ENCODE measurements around the gene PSMA1.

DNA sequence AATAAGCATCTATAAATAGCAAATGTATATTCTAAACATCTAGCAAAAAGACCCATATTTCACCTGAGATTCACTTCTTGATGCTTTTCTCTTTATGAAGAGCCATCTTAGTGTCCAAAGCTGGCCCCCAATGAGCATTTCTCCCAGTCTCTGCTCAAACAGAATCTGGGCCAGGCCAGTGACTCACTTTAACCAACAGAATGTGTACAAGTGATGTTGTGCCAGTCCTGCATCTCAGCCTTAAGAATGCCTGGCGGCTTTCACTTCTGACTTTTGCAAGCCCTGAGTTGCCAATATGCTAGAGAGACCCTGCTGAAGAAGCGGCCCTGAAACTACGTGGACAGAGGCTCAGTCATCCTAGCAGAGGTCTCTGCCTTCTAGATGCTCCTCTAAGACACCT lies 13.7 kb downstream of the PSMA1 start:
- TF ChIP-seq, protein P1, sequence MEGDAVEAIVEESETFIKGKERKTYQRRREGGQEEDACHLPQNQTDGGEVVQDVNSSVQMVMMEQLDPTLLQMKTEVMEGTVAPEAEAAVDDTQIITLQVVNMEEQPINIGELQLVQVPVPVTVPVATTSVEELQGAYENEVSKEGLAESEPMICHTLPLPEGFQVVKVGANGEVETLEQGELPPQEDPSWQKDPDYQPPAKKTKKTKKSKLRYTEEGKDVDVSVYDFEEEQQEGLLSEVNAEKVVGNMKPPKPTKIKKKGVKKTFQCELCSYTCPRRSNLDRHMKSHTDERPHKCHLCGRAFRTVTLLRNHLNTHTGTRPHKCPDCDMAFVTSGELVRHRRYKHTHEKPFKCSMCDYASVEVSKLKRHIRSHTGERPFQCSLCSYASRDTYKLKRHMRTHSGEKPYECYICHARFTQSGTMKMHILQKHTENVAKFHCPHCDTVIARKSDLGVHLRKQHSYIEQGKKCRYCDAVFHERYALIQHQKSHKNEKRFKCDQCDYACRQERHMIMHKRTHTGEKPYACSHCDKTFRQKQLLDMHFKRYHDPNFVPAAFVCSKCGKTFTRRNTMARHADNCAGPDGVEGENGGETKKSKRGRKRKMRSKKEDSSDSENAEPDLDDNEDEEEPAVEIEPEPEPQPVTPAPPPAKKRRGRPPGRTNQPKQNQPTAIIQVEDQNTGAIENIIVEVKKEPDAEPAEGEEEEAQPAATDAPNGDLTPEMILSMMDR (conservative IDR thresholded peaks at IDR 0.05 in 1 of 2, IDR thresholded peaks at IDR 0.05 in 1 of 2; ENCODE audit: low read depth in 1 of 2, low read length in 2 of 2), result no peak
- TF ChIP-seq EZH2 (IDR thresholded peaks at IDR 0.05; ENCODE audit: low read length, missing control alignments), result no peak

Measured in fibroblast of lung (primary cell).